IPS-18c (cell line): ENCODE data around the gene RAB12.
"Not testable (repeated sequence)": the region's sequence is repeated elsewhere in the genome, so short reads cannot be mapped to it uniquely, and the experiment has no call there.

Source experiments
- H3K4me3 ChIP-seq: 2 replicates; pipeline ENCODE4 v1.7.0; 2013; ENCODE audit warnings: low read depth, mild to moderate bottlenecking, low read length, moderate library complexity; ENCODE audit not compliant: insufficient read depth
- H3K9me3 ChIP-seq: one replicate; pipeline ENCODE4 v1.6.1; 2013; ENCODE audit warnings: mild to moderate bottlenecking, low read length, moderate library complexity; ENCODE audit not compliant: control insufficient read depth, insufficient read depth

The RAB12 gene

GRCh38 chr18:8607776-8608742 is 1.2 kb upstream of the RAB12 start:
- peak overlapping the region; percentile 59 for H3K4me3 ChIP-seq
- no peaks in the 10 kb centered on the region for H3K9me3 ChIP-seq

- H3K4me3 ChIP-seq, result peak overlapping the region; percentile 93
Observed at GRCh38 chr18:8609659-8610458, 622 bp downstream of the RAB12 start.

GRCh38 chr18:8610459-8610851 is 1.2 kb downstream of the RAB12 start:
- Histone ChIP-seq H3K9me3 (no peaks in the 10 kb centered on the region), H3K4me3 (peak overlapping the region; percentile 93)

More at GRCh38 chr18:8609659-8610458, 622 bp downstream of the RAB12 start:
- H3K9me3 ChIP-seq, result no peaks in the 10 kb centered on the region

GRCh38 chr18:8611916-8612576 is 2.8 kb downstream of the RAB12 start:
- Histone ChIP-seq H3K9me3 (no peaks in the 10 kb centered on the region), H3K4me3 (peak overlapping the region; percentile 93; the same call in 1 of the 2 replicates)

- Histone ChIP-seq H3K9me3 (no peaks in the 10 kb centered on the region), H3K4me3 (no peak overlapping the region; the same call in 1 of the 2 replicates)
Observed at GRCh38 chr18:8614875-8615274, 5.6 kb downstream of the RAB12 start.

GRCh38 chr18:8615397-8616027 is 6.3 kb downstream of the RAB12 start:
- Histone ChIP-seq H3K9me3 (no peaks in the 10 kb centered on the region), H3K4me3 (no peak overlapping the region; the same call in 1 of the 2 replicates)

GRCh38 chr18:8616028-8616401 is 6.8 kb downstream of the RAB12 start:
- no peaks in the 10 kb centered on the region for H3K9me3 ChIP-seq
- H3K4me3 ChIP-seq, result no peak overlapping the region

GRCh38 chr18:8617907-8618306 is 8.7 kb downstream of the RAB12 start:
- Histone ChIP-seq H3K4me3 (no peak overlapping the region), H3K9me3 (no peaks in the 10 kb centered on the region)

GRCh38 chr18:8619041-8619440 is 9.8 kb downstream of the RAB12 start:
- no peaks in the 10 kb centered on the region for H3K9me3 ChIP-seq
- H3K4me3 ChIP-seq, result no peak overlapping the region

GRCh38 chr18:8619835-8620577 is 10.8 kb downstream of the RAB12 start:
- Histone ChIP-seq H3K4me3 (no peak overlapping the region), H3K9me3 (no peaks in the 10 kb centered on the region)

GRCh38 chr18:8620845-8621244 is 11.6 kb downstream of the RAB12 start:
- H3K4me3 ChIP-seq, result no peak overlapping the region
- no peaks in the 10 kb centered on the region for H3K9me3 ChIP-seq

GRCh38 chr18:8622625-8623024 is 13.4 kb downstream of the RAB12 start:
- not testable (repeated sequence) for H3K4me3 ChIP-seq, H3K9me3 ChIP-seq

- no peaks in the 10 kb centered on the region for H3K9me3 ChIP-seq
- no peak overlapping the region for H3K4me3 ChIP-seq
Observed at GRCh38 chr18:8623549-8624106, 14.4 kb downstream of the RAB12 start.

GRCh38 chr18:8625461-8626092 is 16.3 kb downstream of the RAB12 start:
- Histone ChIP-seq H3K9me3 (no peaks in the 10 kb centered on the region), H3K4me3 (no peak overlapping the region)

- Histone ChIP-seq H3K9me3 (no peaks in the 10 kb centered on the region), H3K4me3 (no peak overlapping the region)
Observed at GRCh38 chr18:8626414-8627106, 17.3 kb downstream of the RAB12 start.
